Nephron progenitor cell (in vitro differentiated cells): ENCODE measurements around the gene CDK6.

ENCODE experiments used
- DNase-seq: peaks from one replicate; pipeline ENCODE4 v3.0.0; 2021
- H3K27ac Mint-ChIP-seq: 2 replicates; pipeline ENCODE4 v1.8.0; 2021; ENCODE audit warnings: mild to moderate bottlenecking, moderate library complexity, mixed read lengths
- H3K27me3 Mint-ChIP-seq: 2 replicates; pipeline ENCODE4 v1.8.0; 2021; ENCODE audit warnings: mild to moderate bottlenecking, low read depth, mixed read lengths; ENCODE audit not compliant: poor library complexity
- H3K36me3 Mint-ChIP-seq: 2 replicates; pipeline ENCODE4 v1.8.0; 2021; ENCODE audit warnings: low read depth, mixed read lengths
- H3K4me1 Mint-ChIP-seq: 2 replicates; pipeline ENCODE4 v1.8.0; 2021; ENCODE audit warnings: mixed read lengths
- H3K4me3 Mint-ChIP-seq: 2 replicates; pipeline ENCODE4 v1.8.0; 2021; ENCODE audit warnings: mild to moderate bottlenecking, moderate library complexity, mixed read lengths
- H3K9me3 Mint-ChIP-seq: 2 replicates; pipeline ENCODE4 v1.8.0; 2021; ENCODE audit warnings: mild to moderate bottlenecking, moderate library complexity, mixed read lengths
- TF ChIP-seq, protein P1 (sequence below): fragments of 200-600 bp; sonication (generic); IDR thresholded peaks from 2 replicates; pipeline ENCODE4 v1.5.0; 2021; ENCODE audit warnings: antibody characterized with exemption

CDK6 gene

DNA sequence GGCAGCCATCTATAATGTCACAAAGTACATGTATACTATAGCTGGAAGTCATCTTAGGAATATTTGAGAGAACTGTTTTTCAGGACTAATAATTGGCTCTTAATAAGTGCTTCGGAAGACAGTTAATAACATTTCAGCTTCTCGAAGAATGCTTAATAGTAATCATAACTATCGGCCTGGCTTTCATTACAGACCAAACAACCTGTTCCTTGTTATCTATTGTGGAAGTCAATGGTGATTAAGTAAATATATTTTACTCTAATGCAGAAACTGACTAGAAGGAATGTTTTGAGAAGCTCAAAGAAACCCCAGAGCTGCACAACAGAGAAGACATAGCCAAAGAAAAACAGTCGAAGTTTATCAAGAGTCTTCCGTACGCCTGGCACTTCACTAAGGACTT lies 139.4 kb downstream of the CDK6 start:
- DNase-seq, result no peak
- no peak overlapping the region for H3K27ac Mint-ChIP-seq
- no peaks in the 10 kb centered on the region for H3K27me3 Mint-ChIP-seq
- TF ChIP-seq, protein P1, sequence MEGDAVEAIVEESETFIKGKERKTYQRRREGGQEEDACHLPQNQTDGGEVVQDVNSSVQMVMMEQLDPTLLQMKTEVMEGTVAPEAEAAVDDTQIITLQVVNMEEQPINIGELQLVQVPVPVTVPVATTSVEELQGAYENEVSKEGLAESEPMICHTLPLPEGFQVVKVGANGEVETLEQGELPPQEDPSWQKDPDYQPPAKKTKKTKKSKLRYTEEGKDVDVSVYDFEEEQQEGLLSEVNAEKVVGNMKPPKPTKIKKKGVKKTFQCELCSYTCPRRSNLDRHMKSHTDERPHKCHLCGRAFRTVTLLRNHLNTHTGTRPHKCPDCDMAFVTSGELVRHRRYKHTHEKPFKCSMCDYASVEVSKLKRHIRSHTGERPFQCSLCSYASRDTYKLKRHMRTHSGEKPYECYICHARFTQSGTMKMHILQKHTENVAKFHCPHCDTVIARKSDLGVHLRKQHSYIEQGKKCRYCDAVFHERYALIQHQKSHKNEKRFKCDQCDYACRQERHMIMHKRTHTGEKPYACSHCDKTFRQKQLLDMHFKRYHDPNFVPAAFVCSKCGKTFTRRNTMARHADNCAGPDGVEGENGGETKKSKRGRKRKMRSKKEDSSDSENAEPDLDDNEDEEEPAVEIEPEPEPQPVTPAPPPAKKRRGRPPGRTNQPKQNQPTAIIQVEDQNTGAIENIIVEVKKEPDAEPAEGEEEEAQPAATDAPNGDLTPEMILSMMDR, result no peak
- H3K4me1 Mint-ChIP-seq, result peaks cover 50% of the 10 kb centered on the region
- H3K36me3 Mint-ChIP-seq, result peaks cover 20% of the 10 kb centered on the region
- H3K9me3 Mint-ChIP-seq, result peaks cover 8% of the 10 kb centered on the region
- H3K4me3 Mint-ChIP-seq, result peak overlapping the region; percentile 49

DNA sequence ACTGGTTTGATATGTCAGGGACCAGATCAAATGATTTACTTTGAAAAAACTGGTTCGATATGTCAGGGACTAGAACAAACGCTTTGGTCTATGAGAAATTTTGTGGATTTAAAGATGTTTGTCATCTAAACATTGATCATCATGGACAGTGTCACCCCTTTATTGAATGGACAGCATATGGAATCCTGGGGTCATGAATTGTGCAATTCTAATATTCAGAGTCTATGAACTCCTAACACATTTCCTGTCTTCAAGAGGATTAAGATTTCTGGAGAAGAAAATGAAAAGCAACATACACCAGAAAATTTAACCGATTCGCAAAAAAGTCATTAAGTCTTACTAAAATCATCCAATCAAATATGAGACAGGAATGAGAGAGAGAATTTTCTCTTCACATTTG lies 139.8 kb downstream of the CDK6 start:
- peaks cover 50% of the 10 kb centered on the region for H3K4me1 Mint-ChIP-seq
- peaks cover 20% of the 10 kb centered on the region for H3K36me3 Mint-ChIP-seq
- H3K27ac Mint-ChIP-seq, result no peak overlapping the region
- H3K9me3 Mint-ChIP-seq, result peaks cover 8% of the 10 kb centered on the region
- H3K27me3 Mint-ChIP-seq, result no peaks in the 10 kb centered on the region
- TF ChIP-seq, protein P1, result no peak
- peak overlapping the region; percentile 26 for H3K4me3 Mint-ChIP-seq
- no peak for DNase-seq

DNA sequence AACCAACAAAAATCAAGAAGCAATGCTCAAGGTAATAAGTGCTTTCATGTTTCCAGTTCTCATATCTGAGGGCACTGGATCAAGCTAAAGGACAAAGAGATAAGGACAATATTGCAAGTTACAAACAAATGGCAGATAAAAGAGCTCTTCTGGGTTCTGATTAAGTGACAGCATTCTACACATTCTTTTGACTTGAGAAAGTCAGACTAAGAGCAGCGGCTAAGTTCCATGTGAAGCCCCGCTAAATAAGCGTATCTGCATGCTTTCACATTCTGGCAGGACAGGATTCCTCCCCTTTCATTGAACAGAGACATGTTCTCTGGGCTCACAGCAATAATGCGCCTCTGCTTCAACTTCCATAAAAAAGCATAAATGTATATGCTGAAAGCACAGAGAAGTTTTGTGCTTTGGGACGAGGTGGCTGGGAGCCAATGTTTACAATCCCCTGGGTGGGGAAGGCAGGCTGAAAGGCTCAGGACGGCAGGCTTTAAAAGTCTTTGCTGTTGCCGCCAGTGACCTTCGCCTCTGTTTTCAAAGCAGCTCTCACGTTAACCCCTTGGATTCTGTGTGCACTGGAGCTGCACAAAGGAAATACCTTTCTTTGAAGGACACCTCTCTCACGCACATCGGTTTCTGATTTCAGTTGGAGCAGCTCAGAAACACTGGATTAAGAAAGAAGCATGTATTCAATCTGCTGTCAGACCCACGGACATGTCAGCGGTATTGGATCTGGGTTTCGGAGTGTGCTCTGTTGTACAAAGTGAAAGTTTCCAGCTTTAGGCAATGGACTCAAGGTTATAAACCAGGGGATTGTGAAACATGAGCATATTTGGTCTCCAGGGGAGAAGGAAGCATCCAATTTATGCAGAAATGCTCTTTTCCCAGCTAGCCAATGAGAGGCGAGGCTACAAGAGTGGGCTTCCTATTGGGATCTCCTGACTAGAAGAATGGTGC lies 140.8 kb downstream of the CDK6 start:
- TF ChIP-seq, protein P1, result no peak
- no peaks in the 10 kb centered on the region for H3K27me3 Mint-ChIP-seq
- peak overlapping the region; percentile 88 for H3K4me3 Mint-ChIP-seq
- H3K36me3 Mint-ChIP-seq, result peaks cover 15% of the 10 kb centered on the region
- peak overlapping the region; percentile 99 for H3K27ac Mint-ChIP-seq
- H3K4me1 Mint-ChIP-seq, result peaks cover 50% of the 10 kb centered on the region
- peak; percentile 58 for DNase-seq
- peaks cover 8% of the 10 kb centered on the region for H3K9me3 Mint-ChIP-seq

DNA sequence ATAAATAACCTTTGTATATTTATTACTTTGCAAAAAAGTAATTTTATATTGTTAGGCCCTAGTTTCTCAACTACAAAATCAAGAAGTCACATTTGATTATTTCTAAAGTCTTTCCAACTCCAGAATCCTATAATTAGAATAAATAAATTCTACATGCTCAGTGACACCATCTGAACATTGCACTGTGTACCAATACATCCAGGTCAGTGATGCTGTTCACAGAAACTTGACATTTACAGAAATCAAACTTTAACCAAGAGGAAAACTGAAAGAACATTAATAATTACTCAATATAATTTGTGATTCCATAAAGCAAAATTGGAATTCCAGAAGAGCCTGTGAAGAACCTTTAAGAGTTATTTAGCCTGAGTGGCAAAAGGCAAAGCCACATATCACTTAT lies 142.2 kb downstream of the CDK6 start:
- Mint-ChIP-seq H3K27ac (no peak overlapping the region), H3K27me3 (no peaks in the 10 kb centered on the region), H3K4me3 (no peak overlapping the region), H3K36me3 (peaks cover 26% of the 10 kb centered on the region), H3K4me1 (peaks cover 50% of the 10 kb centered on the region), H3K9me3 (peaks cover 21% of the 10 kb centered on the region)
- TF ChIP-seq, protein P1, result no peak
- DNase-seq, result no peak

DNA sequence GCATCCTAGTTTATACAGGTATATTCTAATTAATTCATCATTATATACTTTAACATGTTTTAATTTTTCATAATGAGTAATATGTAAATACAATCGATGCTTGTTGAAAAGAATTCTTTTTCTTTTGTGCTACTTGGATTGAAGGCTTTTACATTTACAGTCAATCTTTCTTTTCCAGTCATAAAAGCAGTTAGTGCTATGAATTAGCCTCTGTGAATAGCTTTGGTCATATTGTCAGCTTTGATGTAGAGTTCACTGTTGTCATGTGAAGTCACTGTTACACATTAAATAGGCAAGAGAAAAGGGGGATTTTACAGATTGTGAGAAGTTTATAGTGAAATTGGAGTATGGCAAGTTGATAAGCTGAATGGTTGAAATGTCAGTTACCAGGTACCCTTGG lies 142.9 kb downstream of the CDK6 start:
- Mint-ChIP-seq H3K4me3 (no peak overlapping the region), H3K4me1 (peaks cover 49% of the 10 kb centered on the region), H3K36me3 (peaks cover 28% of the 10 kb centered on the region), H3K27ac (no peak overlapping the region), H3K27me3 (no peaks in the 10 kb centered on the region), H3K9me3 (peaks cover 25% of the 10 kb centered on the region)
- TF ChIP-seq, protein P1, result no peak
- DNase-seq, result no peak

DNA sequence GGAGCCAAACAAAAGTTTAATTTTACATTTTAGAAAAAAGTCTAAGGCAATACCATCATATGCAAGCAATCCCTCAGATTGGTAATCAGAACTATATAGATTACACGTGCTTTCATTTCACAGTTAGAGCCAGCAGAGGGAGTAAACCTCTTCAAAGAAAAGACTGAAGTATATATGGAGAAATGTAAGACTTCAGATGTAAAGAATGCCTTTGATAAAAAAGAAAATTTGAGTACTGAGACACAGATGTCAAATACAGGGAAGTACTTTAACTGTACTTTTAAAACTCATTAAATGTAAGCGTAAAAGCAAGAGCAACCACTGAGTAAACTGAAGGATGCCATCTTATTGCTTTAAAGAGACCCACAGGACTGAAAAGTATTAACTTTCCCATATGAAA lies 144.8 kb downstream of the CDK6 start:
- Mint-ChIP-seq H3K9me3 (peaks cover 25% of the 10 kb centered on the region), H3K27me3 (no peaks in the 10 kb centered on the region), H3K4me1 (peaks cover 29% of the 10 kb centered on the region), H3K27ac (no peak overlapping the region), H3K4me3 (no peak overlapping the region), H3K36me3 (peaks cover 33% of the 10 kb centered on the region)
- DNase-seq, result no peak
- TF ChIP-seq, protein P1, result peak; percentile 46
